ENCODE results near the gene ACSS3. TPM values are rescaled to one million over a fixed set of nuclear protein-coding genes. Genes with fewer than 3 reads are reported as not detected.

The ACSS3 gene, protein sequence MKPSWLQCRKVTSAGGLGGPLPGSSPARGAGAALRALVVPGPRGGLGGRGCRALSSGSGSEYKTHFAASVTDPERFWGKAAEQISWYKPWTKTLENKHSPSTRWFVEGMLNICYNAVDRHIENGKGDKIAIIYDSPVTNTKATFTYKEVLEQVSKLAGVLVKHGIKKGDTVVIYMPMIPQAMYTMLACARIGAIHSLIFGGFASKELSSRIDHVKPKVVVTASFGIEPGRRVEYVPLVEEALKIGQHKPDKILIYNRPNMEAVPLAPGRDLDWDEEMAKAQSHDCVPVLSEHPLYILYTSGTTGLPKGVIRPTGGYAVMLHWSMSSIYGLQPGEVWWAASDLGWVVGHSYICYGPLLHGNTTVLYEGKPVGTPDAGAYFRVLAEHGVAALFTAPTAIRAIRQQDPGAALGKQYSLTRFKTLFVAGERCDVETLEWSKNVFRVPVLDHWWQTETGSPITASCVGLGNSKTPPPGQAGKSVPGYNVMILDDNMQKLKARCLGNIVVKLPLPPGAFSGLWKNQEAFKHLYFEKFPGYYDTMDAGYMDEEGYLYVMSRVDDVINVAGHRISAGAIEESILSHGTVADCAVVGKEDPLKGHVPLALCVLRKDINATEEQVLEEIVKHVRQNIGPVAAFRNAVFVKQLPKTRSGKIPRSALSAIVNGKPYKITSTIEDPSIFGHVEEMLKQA
- total RNA-seq, result 0.19 and 0.33 TPM in 2 replicates

GRCh38 chr12:81077686-81078441, at the start of gene ACSS3:
TSS of gene ACSS3 (plus strand) at chr12:81078079. CDS start at chr12:81078121, 42 bp downstream.

Small RNAs within 50 kb of the gene (small RNA-seq; reads per million reads assigned to genes)
- gene MIR4699, result not detected

Other genes with a start within 250 kb of the ACSS3 start
- gene LIN7A, start 140.1 kb upstream of the ACSS3 start, total RNA-seq, result under 0.01 and 0.19 TPM in 2 replicates